DOHH2 (cell line): ENCODE results near the gene AGR2.
A peak's percentile ranks its signal among the peaks of the same experiment; 100 is the strongest.
"Not testable (repeated sequence)": the region's sequence is repeated elsewhere in the genome, so short reads cannot be mapped to it uniquely, and the experiment has no call there.

Experiments used
- H3F3A ChIP-seq: fragments of 200-600 bp; sonication (generic), shearing (Covaris generic); 2 replicates; pipeline ENCODE4 v1.6.0; 2016; ENCODE audit warnings: antibody characterized with exemption, mild to moderate bottlenecking; ENCODE audit not compliant: control insufficient read depth, insufficient read depth
- H3K27ac ChIP-seq: fragments of 200-600 bp; sonication (generic); 2 replicates; pipeline ENCODE4 v1.5.1; 2014; ENCODE audit warnings: low read depth, mild to moderate bottlenecking, low read length, moderate library complexity
- H3K27me3 ChIP-seq: fragments of 200-600 bp; sonication (generic); 2 replicates; pipeline ENCODE4 v1.6.1; 2014; ENCODE audit warnings: mild to moderate bottlenecking, low read length, mixed read lengths; ENCODE audit not compliant: control insufficient read depth
- H3K36me3 ChIP-seq: fragments of 200-600 bp; sonication (generic); 2 replicates; pipeline ENCODE4 v1.6.1; 2014; ENCODE audit warnings: mild to moderate bottlenecking, low read length, moderate library complexity, mixed read lengths; ENCODE audit not compliant: control insufficient read depth
- H3K4me1 ChIP-seq: fragments of 200-600 bp; sonication (generic); 2 replicates; pipeline ENCODE4 v1.6.1; 2014; ENCODE audit warnings: mild to moderate bottlenecking, low read length, mixed read lengths; ENCODE audit not compliant: control insufficient read depth
- H3K4me2 ChIP-seq: fragments of 200-600 bp; sonication (generic); 2 replicates; pipeline ENCODE4 v1.6.0; 2014; ENCODE audit warnings: mild to moderate bottlenecking, low read length, moderate library complexity
- H3K4me3 ChIP-seq: fragments of 200-600 bp; sonication (generic); 2 replicates; pipeline ENCODE4 v1.5.1; 2014; ENCODE audit warnings: mild to moderate bottlenecking, low read length, mixed read lengths
- H3K79me2 ChIP-seq: fragments of 200-600 bp; sonication (generic); 2 replicates; pipeline ENCODE4 v1.6.1; 2014; ENCODE audit warnings: mild to moderate bottlenecking, low read length, mixed read lengths; ENCODE audit not compliant: control insufficient read depth
- H3K9me2 ChIP-seq: fragments of 200-600 bp; sonication (generic); replicated peaks from 2 replicates; pipeline ENCODE4 v1.6.1; 2014; ENCODE audit warnings: mild to moderate bottlenecking, low read length, mixed read lengths; ENCODE audit not compliant: control insufficient read depth
- H3K9me3 ChIP-seq: fragments of 200-600 bp; sonication (generic); 2 replicates; pipeline ENCODE4 v1.6.1; 2014; ENCODE audit warnings: antibody characterized with exemption, low read length, mixed read lengths; ENCODE audit not compliant: control insufficient read depth, insufficient read depth
- H4K20me1 ChIP-seq: fragments of 200-600 bp; sonication (generic); 2 replicates; pipeline ENCODE4 v1.6.0; 2014; ENCODE audit warnings: low read depth, mild to moderate bottlenecking, antibody characterized with exemption, low read length, moderate library complexity; ENCODE audit not compliant: control insufficient read depth, insufficient read depth
- EZH2phosphoT487 ChIP-seq: fragments of 200-600 bp; sonication (generic); IDR thresholded peaks from 2 replicates; pipeline ENCODE4 v1.6.1; 2017; ENCODE audit warnings: borderline replicate concordance, mild to moderate bottlenecking, antibody characterized with exemption, low read length, moderate library complexity, mixed read lengths
- TF ChIP-seq, protein P1 (sequence below): fragments of 200-600 bp; sonication (generic); IDR thresholded peaks from one replicate; pipeline ENCODE4 v1.5.1; 2014; ENCODE audit warnings: antibody characterized with exemption, mild to moderate bottlenecking, low read depth, low read length; ENCODE audit not compliant: poor library complexity, severe bottlenecking

AGR2 gene

GRCh38 chr7:16804674-16805439, at the start of gene AGR2:
Gene AGR2 (minus strand): TSS chr7:16804999. CDS start chr7:16801796, 3,203 bp downstream.
- H3K9me2 ChIP-seq: no peaks in the 10 kb centered on the region
- no peak within 1 kb of the TSS for H3K27ac ChIP-seq
- no peak within 1 kb of the TSS for H3K4me3 ChIP-seq
- peaks cover 13% of the 10 kb centered on the region for H3K27me3 ChIP-seq
- no peaks in the 10 kb centered on the region for H3K36me3 ChIP-seq
- TF ChIP-seq, protein P1, sequence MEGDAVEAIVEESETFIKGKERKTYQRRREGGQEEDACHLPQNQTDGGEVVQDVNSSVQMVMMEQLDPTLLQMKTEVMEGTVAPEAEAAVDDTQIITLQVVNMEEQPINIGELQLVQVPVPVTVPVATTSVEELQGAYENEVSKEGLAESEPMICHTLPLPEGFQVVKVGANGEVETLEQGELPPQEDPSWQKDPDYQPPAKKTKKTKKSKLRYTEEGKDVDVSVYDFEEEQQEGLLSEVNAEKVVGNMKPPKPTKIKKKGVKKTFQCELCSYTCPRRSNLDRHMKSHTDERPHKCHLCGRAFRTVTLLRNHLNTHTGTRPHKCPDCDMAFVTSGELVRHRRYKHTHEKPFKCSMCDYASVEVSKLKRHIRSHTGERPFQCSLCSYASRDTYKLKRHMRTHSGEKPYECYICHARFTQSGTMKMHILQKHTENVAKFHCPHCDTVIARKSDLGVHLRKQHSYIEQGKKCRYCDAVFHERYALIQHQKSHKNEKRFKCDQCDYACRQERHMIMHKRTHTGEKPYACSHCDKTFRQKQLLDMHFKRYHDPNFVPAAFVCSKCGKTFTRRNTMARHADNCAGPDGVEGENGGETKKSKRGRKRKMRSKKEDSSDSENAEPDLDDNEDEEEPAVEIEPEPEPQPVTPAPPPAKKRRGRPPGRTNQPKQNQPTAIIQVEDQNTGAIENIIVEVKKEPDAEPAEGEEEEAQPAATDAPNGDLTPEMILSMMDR: no peak
- no peak for TF ChIP-seq EZH2phosphoT487
- H3F3A ChIP-seq: no peaks in the 10 kb centered on the region
- H3K4me2 ChIP-seq: no peak within 1 kb of the TSS
- H3K9me3 ChIP-seq: no peaks in the 10 kb centered on the region
- no peaks in the 10 kb centered on the region for H4K20me1 ChIP-seq
- H3K4me1 ChIP-seq: no peaks in the 10 kb centered on the region
- no peaks in the 10 kb centered on the region for H3K79me2 ChIP-seq

DNA sequence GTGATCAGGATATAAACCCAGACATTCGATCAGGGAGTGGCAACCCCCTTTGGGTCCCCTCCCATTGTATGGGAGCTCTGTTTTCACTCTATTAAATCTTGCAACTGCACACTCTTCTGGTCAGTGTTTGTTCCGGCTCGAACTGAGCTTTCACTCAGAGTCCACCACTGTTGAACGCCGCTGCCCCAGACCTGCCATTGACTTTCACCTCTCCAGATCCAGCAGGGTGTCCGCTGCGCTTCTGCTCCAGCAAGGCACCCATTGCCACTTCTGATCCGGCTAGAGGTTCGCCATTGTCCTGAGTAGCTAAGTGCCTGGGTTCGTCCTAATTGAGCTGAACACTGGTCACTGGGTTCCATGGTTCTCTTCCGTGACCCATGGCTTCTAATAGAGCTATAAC, 48.4 kb upstream of the AGR2 start:
- not testable (repeated sequence) for H3K79me2 ChIP-seq, H3K36me3 ChIP-seq, H3K9me2 ChIP-seq, H3F3A ChIP-seq, H3K27ac ChIP-seq, H4K20me1 ChIP-seq, H3K4me2 ChIP-seq, H3K9me3 ChIP-seq, H3K4me3 ChIP-seq
- Histone ChIP-seq H3K27me3 (peaks cover 14% of the 10 kb centered on the region), H3K4me1 (peaks cover 12% of the 10 kb centered on the region)

- Histone ChIP-seq H3K27ac (no peak overlapping the region), H3K4me3 (0 out of 2 replicates have a peak overlapping the region, but pooled peaks have one; percentile 39), H3K4me2 (peak overlapping the region; percentile 44), H3K9me2 (no peaks in the 10 kb centered on the region), H3K27me3 (peaks cover 20% of the 10 kb centered on the region), H3F3A (no peaks in the 10 kb centered on the region), H3K79me2 (no peaks in the 10 kb centered on the region), H3K36me3 (no peaks in the 10 kb centered on the region), H3K9me3 (no peaks in the 10 kb centered on the region), H3K4me1 (peaks cover 12% of the 10 kb centered on the region), H4K20me1 (no peaks in the 10 kb centered on the region)
- no peak for TF ChIP-seq EZH2phosphoT487
- TF ChIP-seq, protein P1: no peak
Observed at GRCh38 chr7:16851829-16852228, 47.0 kb upstream of the AGR2 start.

- TF ChIP-seq, protein P1: no peak
- TF ChIP-seq EZH2phosphoT487: no peak
- H3K4me1 ChIP-seq: peaks cover 12% of the 10 kb centered on the region
- no peaks in the 10 kb centered on the region for H3K9me3 ChIP-seq
- H4K20me1 ChIP-seq: no peaks in the 10 kb centered on the region
- H3K9me2 ChIP-seq: no peaks in the 10 kb centered on the region
- H3F3A ChIP-seq: no peaks in the 10 kb centered on the region
- peak overlapping the region; percentile 39 for H3K4me3 ChIP-seq
- peaks cover 27% of the 10 kb centered on the region for H3K27me3 ChIP-seq
- no peaks in the 10 kb centered on the region for H3K79me2 ChIP-seq
- H3K4me2 ChIP-seq: peak overlapping the region; percentile 44
- H3K27ac ChIP-seq: no peak overlapping the region
- no peaks in the 10 kb centered on the region for H3K36me3 ChIP-seq
Observed at GRCh38 chr7:16850614-16851466, 46.0 kb upstream of the AGR2 start.
